Kidney capillary endothelial cell (primary cell): ENCODE results near the gene MBNL1.

Source experiments
- DNase-seq: peaks from one replicate; pipeline ENCODE4 v3.0.0-alpha.2; 2018; ENCODE audit warnings: low spot score

MBNL1 gene

DNA sequence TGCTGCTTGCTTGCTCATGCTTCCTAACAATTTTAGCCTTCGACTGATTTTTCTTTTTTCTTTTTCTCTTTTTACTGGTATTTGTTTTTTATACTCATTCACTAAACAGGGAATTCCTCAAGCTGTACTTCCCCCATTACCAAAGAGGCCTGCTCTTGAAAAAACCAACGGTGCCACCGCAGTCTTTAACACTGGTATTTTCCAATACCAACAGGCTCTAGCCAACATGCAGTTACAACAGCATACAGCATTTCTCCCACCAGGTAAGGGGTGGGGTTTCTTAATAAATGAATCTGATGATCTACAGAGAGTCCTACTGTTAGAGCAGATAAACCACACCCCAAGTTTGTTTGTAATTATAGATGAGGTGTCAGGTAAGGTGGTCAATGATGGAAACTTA, 178.8 kb downstream of the MBNL1 start:
- no peak for DNase-seq

DNA sequence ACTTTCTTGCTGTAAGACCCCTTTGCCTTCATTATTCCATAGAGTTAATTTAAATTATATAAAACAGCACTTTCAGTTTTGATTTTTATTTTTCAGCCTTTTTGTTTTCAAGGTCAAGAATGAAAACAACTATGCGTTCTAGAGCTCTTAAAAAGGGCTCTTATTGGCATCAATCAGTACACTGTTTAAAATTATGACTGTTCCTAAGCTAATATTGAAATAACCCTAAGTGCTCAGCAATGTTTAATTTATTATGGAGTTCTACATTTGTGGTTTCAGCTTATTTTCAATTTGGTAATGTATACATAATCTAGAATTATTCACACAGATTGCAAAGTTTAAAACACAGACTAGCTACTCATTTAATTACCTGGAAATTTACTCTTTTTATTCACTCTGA, 179.4 kb downstream of the MBNL1 start:
- DNase-seq = no peak

DNA sequence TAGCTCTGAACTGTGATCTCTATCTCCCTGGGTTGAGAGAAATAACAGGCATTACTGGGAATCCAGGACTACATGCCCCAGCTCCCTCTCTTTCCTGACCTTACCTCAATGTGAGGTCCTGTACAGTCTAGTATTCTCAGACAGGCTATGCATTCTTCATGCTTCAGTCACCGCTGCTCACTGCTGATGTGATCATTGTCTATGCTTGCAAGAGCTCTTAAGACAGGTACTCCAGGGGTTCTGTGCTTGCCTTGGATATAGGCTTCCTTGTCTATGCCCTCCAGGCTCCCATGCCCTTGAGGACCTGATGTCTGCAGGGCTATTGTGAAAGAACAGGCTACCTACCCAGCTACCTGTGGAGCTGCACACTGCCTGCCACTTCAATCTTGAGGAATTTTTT, 183.6 kb downstream of the MBNL1 start:
- DNase-seq = no peak

DNA sequence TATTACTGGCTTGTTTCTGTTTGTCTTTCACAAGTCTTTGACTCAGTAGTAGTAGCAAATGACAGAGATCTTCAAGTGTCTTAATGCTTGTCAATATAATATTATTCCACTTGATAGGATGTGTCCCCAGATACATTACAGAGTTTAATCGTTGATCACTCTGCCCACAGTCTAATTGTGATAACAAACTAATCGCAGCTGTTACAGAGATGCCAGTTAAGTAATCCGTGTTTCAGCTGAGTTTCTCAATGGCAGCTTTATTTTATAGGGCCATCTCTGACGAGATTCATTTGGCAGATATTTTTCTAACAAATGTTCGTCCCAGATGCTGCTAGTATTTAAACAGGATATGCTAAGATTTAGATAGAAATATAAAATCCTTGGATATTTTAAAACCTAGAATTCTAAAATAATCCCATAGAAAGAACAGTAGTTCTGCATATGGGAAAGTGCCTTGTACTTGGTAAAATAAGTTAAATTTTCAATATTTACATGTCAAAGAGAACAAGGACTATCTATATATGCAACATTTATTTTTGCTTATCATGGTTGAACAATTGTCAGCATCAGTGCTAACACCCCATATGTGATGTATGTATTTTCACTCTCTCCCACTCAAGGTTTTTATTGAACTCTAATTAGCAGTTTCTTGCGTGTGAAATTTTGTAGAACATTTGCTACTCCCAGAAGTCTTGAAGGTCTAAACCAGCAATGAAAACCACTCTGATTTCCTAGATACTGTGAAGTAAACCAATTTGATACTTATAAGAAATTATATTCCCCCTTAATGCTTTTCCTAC, 185.5 kb downstream of the MBNL1 start:
- DNase-seq = no peak

DNA sequence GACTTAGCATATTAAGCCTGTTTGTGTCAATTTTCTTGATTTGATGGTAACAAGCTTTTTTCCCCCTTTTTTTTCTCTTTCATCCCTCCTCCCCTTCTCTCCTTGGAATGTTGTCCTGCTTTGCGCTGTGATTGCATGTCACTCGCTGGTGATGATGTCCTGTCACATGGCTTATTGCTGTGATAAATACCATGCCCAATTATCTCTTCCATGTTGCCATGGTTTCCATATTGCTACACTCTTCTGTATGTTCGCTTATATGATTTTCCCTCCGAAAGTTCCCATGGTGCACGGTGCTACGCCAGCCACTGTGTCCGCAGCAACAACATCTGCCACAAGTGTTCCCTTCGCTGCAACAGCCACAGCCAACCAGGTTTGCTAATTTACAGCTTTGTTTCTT, 187.3 kb downstream of the MBNL1 start:
- no peak for DNase-seq

DNA sequence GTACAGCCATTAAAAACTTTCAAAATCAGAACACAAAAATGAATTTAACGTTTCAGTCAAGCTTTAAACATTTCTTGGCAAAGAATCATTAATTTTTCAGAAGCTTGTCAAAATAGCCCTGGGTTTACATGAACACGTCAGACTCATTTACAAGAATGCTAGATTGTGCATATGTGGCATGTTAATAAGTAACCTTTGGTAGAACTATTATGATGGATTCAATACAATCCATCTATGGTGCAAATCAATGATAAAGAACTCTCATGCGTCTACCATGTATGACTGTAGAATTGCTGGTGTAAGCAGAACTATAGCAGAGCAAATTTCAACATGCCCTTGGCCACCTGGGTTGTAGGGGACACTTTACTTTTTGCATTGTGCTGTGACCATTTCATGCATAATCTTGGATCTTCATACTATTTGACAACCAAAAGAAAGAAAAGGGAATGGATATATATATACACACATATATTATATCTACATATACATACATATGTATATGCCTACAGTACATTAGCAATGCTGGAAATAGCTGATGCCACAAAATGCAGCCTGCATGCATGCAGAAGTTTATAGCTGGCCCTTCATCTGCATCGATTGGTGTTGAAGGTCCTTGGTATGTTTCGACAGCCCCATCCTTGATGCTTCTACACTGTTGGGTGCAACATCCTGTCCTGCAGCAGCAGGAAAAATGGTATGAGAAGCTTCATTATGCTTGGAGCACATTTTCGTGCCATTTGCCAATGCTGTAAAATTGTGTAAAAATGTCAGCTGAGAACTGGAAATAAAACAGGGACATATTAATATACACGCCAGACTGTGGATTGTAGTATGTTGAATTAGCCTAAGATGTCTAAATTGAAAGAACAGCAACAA, 189.0 kb downstream of the MBNL1 start:
- DNase-seq = no peak

DNA sequence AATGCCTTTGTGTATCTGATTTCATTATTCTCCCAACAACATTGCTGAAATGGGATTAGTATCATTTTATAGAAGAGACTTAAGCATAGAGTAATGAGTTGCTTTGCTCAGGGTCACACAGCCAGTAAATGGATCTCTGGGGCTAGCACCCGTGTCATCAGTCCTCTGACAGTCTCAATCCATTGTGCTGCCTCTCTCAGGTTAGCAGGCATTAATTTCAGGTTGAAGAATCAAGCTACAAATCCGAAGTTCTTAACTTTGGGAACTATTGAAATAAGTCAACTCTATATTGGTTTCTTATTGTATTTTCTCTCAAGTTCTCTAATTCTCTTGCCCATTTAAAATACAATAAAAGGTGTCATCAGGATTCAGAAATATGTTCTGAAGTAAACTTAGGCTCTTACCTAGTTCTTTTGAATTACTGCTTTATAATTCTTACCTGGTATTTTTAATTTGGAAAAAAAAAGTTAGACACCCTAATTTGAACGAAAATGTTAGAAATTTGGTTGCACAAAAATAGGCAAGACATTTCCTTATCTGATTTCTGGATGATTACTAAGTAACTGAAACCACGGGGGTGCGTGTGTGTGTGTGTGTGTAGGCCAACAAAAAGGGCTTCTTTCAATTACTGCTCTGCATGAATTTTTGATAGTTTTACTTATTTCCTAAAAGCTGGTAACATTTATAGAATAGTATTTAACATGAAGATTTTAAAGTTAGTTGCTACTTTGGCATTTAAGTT, 189.8 kb downstream of the MBNL1 start:
- no peak for DNase-seq

DNA sequence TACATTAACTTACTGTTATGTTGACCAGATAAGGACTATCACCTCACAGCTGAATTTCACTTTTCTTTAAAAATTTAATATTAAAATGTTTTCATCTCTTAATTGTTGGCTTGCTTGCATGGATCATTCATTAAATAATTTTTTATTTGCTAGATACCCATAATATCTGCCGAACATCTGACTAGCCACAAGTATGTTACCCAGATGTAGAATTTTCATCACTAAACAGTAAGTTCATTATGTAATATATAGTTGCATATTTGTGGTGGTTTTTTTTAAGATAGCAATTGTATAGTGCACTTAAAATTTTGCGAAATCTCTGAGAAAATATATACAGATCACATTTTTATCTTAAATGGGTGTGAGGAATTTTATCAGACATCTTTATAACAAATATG, 190.4 kb downstream of the MBNL1 start:
- no peak for DNase-seq

DNA sequence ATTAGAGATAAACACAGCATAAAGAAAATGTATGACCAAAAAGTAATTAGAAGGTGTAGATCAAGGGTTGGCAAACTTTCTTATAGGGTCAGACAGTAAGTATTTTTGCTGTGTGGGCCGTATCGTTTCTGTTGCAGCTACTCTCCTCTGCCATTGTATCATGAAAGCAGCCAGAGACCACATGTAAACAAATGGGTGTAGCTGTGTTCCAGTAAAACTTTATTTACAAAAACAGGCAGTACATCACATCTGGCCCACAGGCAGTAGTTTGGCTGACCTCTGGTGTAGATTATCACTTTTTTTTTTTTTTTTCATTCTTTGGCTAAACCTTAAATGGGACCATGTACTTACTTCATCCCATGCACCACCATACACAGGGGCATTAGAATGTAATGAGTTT, 190.8 kb downstream of the MBNL1 start:
- DNase-seq = no peak

DNA sequence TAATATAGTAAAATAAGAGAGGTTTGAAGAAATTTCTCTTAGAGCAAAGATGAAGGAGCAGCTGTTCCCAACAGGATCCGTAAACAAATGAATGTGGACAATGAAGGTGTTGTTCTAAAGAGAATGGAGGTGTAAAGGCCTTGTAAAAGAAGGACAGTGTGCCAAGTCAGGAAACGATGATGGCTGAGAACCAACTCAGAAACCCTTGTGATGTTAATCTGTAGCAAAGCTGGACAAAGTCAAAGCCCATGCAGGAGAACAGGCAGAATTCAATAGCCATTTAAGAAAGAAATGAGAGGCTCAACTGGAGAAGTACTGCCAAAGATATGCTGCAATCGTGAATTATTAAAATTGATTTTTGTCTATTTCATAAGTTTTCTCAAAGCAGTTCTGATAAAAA, 192.2 kb downstream of the MBNL1 start:
- DNase-seq = no peak

DNA sequence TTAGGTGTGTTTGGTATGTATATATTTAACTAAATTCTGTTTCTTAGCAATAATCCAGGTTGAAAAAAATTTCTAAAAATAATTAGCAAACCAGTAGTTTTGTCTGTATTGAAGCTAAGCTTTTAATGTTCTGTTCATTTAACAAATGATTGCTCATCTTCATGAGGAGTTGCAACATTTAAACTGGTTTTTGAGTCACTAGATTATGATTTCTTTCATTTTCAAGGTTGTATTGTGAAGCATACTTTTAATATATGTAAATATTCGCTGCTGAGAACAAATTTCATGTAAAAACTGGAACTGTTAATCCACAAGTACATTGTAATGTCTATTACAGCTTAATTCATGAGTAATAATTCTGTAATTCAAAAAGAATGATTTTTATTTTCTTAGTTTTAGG, 192.7 kb downstream of the MBNL1 start:
- no peak for DNase-seq

DNA sequence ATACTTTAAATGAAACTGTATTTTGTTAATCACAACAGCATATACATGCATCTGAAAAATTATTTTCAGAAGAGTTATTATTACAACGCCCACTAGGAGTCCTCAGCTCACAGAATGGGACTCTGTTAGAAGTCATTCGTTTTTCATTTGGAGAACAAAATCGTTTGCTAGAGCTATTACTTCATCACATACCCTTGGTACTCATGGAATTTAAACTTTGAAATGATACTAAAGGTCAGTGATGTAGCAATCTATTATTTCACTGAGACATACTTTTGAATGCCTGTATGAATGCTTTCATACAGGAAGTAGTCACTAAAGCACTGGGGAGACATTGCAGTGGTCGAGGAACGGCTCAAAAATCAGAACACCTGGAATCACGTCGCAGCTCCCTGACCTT, 198.1 kb downstream of the MBNL1 start:
- DNase-seq = peak; percentile 43

DNA sequence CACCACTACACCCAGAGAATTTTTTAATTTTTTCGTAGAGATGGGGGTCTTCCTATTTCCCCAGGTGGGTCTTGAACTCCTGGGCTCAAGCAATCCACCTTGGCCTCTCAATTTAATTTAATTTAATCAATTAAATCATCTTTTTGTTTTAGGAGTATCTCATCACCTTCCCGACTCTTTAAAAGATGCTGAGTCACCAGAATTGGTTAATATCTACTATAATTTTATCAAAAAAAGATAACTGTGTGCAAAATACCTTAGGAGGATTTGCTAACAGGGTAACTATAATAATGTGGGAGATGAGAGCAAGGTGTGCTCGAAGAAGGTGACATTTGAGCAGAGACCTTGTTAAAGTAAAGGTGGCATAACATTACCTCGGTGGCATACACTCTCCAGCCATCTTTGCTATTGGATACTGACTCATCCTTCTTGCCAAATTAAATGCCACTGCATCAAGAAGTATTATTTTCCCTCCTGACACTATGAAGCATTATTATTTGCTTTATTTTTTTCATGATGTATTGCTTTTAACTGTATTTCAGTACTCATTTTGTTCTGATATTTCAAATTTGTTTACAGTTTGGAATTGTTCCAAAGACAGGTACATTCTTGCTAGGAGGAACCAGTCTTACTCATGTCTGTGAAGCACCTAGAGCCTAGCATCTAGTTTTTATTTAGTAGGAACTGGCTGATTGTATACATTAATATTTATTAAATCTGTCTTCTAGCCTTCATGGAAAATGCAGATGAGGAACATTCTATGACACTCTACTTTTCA, 200.7 kb downstream of the MBNL1 start:
- no peak for DNase-seq

DNA sequence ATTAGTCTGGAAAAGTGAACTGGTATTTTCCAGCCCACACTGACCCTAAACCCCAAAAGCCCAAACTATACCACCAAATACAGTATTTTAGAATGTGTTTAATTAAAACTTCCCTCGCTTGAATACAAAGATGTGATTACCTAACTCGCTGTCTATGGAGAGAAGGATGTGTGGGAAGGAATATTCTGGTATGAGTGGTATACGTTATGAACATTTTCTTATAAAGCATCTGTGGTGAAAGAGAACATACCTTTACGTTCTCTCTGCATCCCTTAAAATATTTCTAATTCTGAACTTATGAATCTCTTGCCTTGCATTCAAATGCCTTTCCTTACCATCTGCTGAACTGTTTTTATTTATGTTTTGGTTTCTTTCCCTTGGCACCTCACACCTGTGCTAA, 201.4 kb downstream of the MBNL1 start:
- DNase-seq = no peak

DNA sequence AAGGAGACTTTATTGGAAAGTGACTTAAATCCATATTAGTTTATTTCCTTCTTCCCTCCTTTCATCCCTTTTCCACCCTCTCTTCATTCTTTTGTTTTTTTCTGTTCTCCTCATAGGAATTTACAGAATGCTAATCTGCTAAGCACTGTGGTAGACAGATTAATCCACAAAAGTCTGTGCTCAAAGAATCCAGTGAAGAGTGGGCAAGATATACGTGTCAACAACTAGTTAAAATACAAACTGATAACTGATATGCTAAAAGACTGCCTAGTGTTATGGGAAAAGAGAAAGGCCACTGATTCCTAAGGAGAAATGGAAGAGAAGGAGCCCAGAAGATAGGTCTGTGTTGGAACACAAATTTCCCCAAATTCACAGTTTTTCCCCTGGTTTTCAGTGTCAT, 202.2 kb downstream of the MBNL1 start:
- DNase-seq = no peak

DNA sequence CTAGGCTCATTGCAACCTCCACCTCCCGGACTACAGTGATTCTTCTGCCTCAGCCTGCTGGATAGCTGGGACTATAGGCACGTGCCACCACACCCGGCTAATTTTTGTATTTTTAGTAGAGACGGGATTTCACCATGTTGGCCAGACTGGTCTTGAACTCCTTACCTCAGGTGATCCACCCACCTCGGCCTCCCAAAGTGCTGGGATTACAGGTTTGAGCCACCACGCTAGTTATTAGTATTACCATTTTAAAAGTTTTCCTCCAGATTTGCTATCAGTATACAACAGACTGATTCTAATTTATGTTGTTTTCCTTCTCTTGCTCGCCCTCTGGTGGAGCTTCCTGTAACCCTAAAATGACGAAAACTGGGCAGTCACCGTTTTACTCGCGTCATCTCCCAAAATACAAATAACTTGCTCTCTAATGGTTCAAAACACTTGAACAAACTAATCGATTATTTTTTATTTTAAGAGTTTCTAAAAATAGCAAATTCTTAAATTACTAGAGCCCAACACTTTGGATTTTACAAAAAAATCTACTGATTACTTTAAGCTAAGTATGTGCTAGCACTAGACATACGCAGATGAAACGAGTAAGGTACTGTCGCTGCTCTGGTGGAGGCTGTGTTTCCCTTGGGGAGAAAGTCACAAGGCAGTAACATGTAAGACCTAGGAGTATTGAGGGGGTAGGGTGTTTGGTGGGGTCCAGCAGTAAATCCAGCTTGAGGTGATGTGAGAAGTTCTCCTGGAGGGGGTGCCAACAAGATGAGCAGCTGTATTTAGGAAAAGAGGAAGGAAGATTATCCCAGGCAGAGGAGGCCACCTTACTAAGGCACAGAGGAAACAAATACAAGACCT, 203.3 kb downstream of the MBNL1 start:
- peak; percentile 46 for DNase-seq

DNA sequence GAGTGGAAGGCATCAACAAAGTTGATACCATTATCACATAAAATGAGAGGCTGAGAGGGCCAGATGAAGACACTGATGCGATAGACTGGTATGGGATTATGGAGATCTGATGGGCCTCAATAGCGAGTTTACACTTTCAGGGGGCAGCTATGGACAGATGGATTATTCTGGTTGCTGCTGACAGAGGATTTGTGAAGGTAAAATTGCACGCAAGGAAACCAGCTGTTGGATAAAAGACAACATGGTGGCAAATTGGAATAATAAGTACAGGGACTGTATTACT, 203.9 kb downstream of the MBNL1 start:
- DNase-seq = no peak

DNA sequence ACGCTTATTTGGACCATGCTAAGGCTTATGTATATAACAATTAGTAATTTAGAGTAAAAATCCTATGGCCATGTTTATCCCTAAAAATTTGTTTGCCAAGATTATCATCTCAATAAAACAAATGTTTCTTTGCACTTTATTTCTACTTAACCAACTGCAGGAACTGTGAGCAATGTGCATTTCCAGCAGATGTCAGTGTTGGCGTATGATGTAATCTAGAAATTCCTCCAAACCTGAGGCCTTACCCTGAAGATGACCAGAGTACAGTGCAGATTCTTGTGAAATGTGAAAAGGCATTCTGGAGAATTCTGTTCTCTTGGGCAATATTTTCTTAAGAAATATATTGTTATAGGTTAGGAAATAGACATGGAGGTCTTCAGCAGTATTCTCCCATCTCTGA, 205.9 kb downstream of the MBNL1 start:
- DNase-seq = peak; percentile 35

DNA sequence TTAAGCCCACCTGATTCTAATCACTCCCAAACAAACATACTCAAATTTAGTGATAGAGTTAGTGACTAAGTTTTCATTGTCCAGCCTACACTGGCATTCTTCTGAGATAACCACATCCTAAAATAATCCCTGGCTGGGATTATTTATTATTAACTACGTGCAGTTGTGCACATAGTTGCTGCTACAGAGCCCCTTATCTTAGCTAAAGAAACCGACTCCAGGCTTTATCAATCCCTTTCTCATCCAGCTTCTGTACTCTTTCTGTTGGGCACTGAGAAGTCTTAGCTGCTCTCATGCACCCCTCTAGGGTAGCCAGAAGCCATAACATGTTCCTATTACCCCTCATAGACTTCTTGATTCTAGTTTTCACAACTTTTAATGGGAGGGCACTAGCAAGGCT, 208.7 kb downstream of the MBNL1 start:
- DNase-seq = no peak

DNA sequence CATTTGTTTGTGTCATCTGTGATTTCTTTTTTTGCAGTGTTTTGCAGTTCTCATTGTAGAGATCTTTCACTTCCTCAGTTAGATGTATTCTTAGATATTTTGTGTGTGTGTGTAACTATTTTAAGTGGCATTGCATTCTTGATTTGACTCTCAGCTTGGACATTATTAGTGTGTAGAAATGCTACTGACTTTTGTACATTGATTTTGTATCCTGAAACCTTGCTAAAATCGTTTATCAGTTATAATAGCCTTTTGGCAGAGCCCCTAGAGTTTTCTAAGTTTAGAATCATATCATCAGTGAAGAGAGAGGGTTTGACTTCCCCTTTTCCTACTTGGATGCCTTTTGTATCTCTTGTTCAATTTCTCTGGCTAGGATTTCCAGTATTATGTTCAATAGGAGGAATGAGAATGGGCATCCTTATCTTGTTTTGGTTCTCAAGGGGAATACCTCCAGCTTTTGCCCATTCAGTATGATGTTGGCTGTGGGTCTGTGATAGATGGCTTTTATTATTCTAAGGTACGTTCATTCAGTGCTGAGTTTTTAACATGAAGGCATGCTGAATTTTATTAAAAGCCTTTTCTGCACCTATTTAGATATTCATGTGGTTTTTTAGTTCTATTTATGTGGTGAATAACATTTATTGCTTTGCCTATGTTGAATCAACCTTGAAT, 211.7 kb downstream of the MBNL1 start:
- DNase-seq = no peak

DNA sequence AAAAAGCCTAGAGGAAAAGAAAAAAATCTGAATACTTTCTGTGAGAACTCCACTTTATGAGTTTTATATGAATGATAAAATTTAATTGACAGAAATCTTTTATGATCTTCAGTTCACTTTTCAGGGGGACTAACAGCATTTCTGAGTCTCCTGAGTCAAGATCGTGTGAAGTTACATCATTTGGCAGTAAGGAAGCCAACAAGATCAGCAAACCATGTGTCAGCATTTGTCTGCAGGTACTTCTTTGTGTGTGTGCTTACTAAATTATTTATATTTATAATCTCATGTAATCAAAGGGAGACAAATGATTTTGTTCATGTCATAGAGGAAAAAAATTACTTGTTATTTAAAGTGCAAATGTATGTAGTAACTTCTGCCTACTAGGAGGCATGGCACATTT, 217.6 kb downstream of the MBNL1 start:
- no peak for DNase-seq
